Activated T-helper 1 cell treated with Interleukin-2 at 50 U/mL for 16 hours (primary cell): ENCODE results near the gene BLOC1S3.

Experiments used
- DNase-seq: peaks from one replicate; pipeline ENCODE4 v3.0.0-alpha.2; 2020; ENCODE audit warnings: low read depth

The BLOC1S3 gene

DNA sequence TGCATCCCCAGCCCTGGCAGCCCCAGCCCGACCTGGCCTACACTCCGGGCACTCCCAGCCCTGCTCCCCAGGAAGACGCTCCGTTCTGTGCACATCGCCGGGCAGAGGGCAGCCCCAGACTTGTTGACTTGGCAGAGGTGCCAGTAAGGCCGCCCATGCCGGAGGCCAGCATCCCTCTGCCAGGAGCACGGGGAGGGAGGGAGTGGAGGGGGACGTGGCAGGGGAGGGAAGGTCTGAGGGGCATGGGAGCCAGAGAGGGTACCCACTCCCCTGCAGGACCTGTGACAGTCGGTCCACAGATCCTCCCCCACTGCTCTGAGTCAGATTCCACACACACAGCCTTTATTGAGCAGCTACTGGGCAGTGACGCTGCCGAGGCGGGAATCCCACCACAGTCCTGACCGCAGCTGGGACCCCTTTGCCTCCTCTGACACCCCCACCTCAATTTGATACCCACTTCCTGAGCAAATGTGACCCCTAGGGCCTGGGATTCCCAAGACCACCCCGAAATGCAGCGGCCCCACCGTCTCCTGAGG is 15.9 kb upstream of the BLOC1S3 start:
- DNase-seq = no peak

DNA sequence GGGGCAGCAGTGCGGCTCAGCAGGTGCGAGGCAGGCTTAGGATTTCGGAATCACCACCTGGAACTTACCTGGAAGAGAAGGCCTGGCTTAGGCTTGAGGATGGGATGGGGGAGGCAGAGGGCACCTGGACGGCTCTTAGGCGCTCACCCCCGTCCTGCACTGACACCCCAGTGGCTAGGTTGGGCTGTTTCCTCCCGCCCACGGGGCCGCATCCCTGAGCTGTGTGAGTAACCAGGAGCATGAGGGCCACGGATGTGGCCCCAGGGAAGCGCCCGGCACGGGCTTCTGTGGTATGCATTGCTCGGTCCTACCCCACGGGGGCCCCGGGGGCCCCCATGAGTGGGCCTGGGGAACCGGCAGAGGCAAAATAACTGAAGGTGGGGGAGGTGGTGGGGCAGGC is 15.4 kb upstream of the BLOC1S3 start:
- DNase-seq = no peak

DNA sequence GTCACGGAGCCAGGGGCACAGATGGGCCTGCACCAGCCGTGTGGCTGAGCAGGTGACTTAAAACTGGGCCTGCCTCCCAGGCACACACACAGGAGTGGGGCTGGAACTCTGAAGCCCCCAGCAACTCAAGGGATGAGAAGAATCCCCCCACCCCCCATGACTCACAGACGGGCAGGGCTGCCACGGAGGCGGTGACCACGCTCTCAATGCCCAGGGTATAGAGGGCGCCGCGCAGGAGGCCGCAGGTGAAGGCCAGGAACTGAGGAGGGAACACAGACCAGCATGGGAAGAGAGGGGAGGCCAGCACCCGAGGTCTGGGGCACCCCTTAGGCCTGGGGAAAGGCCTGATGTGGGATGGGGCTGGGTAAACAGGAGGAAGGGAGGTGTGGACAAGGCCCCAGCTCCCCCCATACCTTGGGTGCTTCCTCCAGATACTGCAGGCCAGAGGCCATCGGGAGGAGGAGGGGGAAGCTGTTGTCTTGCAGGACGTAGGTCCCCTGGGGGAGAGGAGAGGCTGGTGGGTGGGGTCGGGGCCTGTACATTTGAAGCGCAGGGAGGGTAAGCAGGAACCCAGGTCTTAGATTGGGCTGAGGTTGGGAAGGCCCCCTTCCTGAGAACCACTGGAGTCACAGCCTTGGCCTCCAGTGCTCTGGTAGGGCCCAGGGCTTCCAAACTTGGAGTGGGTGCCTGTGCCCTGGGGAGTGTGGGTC is 14.7 kb upstream of the BLOC1S3 start:
- DNase-seq = no peak

DNA sequence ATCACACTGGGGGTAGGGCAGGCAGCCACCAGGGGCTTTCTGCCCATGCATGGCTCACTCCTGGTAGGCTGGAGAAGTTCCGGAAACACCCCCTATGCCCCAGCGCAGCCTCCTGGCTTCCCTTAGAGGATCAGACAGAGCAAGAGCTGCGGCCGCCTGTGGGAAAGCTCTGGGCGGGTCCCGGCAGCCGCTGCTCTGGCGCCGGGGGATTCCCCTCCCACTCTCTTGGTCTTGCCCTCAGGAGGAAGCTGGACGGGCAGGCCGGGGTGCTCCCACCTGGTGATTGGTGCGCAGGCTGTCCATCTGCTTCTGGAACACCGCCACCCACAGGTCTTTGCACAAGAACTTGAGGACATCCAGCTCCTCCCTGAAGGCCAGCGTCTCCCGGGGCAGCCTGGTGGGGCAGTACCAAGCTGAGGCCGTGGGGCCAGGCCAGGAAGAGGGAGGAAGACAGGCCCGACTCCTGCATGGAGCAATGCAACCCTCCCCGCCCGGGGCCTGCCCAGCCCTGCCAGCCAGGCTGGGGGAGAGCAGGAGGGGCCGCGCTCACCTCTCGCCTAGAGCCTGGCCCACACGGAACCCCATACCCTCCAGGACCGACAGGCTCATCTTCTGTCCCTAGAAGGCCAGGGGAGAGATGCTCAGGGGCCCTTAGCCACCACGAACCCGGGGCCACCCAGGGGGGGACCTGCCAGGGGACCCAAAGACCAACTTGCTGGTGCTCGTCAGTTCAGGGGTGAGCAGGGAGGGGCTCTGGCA is 13.8 kb upstream of the BLOC1S3 start:
- peak; percentile 17 for DNase-seq

DNA sequence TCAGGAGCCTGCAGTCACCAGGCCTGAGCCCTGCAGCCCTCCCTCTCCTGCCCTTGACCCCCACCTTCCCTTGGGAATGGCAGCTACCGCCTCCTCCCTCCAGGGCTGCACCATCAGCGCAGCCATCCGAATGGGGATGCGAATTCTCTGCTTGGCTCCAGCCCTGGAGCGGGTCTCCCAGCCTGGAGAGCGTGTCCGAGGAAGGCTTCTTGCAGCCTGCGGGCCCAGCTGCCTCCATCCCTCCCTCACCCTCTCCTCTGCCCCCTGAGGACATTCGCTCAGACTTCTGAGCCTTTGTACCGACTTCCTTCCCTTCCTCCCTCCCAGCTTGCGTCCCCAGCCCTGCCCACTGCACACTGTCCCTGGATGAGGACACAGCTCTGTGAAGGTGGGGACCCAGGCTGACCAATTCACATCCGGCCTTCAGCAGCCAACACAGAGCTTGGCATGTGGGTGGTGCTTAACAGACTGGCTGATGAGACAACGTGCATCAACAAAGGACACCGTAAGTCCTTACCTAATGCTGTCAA is 11.8 kb upstream of the BLOC1S3 start:
- no peak for DNase-seq

DNA sequence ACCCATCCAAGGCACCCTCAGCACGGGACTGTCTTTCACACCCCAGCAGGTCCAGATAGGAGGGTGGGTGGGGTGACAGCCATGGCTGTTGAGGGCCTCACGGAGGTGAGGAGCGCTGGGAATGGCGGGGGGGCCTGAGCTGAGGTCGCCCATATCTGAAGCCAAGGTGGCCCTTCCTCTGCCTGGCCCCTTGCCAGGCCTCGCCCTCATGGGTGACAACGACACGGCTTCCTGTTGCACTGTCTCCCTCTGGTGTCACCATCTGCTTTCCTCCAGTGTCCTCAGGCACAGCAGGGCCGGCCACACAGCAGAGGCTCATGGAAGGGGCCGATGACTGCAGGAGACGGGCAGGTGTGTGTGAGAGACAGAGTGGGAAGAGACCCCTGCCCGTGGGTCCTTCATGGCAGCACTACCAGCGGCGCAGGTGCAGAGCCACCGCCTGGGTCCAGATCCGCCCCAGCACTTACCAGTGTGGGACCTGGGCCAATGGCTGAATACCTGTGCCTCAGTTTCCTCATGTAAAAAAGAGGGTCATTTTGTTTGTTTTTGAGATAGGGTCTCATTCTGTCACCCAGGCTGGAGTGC is 9.7 kb upstream of the BLOC1S3 start:
- DNase-seq = no peak

DNA sequence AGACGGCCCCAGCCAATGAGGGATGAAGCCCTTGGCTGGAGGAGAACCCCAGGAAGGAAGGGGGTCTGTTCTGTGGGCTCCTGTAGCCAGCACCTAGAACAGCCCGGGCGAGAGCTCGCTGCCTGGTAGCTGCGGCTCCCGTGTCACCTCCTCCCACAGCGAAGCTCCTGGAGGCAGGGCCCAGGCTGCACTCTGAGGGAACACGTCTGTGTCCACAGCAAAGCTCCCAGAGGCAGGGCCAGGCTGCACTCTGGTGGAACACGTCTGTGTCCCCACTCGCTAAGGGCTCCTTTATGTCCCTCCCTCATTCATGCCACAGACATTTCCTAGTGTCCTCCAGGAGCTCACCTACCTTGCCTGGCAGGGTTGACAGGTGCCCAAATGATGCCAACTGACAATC is 9.0 kb upstream of the BLOC1S3 start:
- no peak for DNase-seq

DNA sequence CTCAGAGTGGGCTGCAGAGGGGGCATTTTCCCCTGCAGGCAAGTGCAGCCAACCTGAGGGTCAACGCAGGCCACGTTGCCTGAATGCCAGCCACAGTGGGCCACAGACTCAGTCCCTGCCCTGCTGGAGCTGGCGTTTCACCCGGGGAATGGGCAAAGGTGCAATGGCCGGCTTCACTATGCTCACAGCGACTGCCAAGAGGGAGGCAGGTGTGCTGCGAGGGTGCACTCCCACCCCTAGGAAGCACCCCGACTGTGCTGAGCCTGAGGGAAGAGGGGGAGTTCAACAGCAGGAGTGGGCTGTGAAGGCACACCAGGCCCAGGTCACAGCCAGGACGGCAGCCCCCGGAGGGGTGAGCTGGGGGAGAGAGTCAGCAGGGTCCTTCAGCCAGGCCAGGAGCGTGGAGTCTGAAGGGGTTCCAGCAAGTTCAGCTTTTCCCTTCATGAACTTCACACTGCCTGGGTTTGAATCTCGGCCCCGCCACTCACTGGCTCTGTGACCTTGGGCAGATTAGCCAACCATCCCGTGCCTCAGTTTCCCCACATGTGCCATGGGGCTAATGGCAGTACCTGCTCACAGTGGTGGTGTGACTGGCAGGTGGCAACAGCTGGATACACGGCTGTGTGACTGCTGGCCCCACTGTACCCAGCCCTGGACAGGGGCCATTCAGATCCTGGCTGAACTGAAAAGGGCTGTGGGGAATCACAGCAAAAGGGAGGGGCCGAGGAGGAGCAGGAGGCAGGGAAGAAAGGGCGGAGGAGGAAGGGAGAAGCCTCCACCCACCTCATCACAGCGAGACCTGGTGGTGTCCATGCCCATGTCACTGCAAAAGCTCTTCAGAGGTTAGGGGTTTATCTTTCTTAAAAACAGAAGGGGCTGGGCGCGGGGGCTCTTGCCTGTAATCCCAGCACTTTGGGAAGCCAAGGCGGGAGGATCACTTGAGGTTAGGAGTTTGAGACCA is 8.2 kb upstream of the BLOC1S3 start:
- DNase-seq = no peak

DNA sequence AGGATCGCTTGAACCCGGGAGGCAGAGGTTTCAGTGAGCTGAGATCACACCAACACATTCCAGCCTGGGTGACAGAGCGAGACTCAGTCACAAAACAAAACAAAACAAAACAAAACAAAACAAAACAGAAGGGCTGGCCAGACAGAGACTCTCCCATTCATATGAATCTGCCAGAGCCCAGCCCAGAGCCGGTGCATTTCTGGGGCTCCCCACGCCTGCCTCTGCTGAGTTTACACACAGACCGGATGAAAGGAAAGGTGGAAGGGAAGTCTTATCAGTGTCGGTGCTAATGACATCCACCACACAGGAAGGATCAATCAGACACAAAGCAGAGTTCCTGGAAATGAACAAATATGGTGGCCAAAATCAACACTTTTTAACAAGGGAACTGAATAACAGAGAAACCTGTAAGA is 7.4 kb upstream of the BLOC1S3 start:
- no peak for DNase-seq

DNA sequence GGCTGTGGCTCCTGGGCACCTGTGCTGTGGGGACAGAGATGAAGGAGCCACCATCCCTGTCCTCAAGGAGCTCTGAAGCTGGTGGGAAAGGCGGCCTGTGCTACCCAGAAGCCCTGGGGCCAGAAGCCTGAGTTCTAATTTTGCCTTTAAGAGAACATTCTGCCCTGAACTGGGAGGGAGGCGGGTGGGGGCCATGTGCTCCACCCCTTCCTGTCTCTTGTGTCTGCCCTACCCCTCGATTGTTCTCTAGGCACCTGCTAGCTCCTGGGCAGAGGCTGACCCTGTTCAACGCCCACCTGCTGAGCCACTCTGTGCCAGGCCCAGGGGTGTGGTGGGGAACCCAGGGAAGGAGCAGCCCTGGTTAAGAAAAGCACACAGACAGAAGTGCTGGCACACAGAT is 6.4 kb upstream of the BLOC1S3 start:
- no peak for DNase-seq

DNA sequence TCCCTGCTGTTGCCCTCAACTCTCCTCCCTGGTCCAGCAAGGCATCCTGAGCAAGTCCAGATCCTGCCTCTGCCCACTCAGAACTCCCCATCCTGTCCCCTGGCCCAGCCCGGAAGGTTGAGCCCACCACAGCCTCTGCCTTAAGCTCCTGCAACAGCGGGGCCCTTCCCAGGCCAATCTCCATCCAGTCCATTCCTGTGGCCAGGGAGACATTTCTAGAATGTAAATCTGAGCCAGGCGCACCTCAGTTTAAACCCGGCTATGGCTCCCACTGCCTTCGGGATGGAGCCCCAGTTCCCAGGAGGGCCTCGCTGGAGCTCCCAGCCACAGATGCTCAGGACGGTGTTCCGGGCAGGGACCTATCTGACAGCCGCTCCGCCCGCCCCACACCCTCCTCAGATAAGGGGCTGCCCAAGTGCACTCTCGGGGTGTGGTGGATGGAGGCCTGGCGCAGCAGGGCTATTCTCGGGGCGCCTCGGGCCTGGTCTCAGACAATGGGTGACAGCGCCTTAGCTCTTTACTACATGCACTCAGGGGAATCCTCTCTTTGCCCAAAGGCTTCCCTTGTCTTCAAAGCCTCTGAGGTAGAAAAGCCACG is 5.9 kb upstream of the BLOC1S3 start:
- DNase-seq = no peak

DNA sequence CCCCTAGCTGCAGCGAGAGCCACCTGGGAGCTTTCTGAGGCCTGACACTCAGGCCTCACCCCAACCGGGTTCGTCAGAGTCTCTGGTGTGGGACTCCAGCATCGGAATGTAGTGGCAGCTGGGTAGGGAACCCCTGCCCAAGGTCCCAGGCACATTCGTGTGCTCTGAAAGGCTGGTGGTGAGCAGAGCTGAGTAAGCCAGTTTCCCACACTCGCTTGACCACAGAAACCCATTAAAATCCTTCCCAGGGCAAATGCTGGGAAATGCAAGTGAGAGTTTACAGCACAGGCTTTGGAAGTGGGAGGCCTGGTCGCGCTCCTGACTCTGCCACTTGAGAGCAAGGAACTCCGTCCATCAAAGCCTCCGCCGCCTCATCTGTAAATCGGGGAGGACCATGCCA is 4.8 kb upstream of the BLOC1S3 start:
- no peak for DNase-seq

DNA sequence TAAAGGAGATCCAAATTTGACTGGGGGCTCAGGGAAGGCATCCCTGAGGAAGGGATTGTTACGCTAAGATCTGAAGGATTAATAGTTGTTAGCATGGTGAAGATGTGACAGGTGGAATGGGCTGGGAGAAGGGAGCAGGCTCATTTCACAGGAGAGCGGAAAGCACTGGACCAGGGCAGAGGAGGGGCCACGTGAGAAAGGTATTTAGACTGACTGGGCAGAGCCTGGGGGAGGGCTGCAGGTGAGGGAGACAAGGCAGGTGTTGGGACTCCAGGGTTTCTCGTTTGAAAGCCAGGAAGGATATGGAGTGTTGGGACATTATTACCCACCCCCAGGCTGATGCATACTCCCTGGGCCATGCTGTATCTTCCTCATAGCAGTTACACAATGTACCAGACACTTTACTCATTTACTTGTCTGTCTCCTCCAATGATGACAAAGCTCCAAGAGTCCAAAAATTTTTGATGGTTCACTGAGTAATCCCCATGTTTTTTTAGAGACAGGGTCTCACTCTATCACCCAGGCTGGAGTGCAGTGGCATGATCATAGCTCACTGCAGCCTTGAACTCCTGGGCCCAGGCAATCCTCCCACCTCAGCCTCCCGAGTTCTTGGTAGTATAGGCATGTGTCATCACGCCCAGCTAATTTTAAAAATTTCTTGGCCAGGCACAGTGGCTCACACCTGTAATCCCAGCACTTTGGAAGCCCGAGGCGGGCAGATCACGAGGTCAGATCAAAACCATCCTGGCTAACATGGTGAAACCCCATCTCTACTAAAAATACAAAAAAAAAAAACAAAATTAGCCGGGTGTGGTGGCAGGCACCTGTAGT is 2.9 kb upstream of the BLOC1S3 start:
- DNase-seq = no peak

DNA sequence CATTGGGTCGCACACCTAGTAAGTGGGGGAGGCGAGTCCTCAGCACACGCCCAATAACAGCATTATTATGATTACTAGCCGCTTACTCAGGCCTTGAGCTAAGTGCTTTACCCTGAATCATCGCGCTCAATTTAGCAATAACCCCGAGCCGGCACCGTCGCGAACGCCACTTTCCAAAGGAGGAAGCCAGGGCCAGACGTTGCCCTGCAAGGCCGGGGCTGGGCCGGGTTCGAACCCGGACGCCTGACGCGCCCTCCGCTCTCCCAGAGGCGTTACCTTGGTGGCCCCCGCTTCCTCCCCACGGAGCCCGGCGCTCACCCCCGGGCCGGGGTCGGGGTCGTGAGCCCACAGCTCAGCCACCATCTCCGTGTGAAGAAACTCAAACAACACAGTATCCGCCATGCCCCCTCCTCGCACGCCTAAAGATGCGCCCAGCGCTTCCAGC is 745 bp upstream of the BLOC1S3 start, which contains the start of gene TRAPPC6A:
Gene TRAPPC6A (minus strand): TSS at position 421 of the 445 bp plus-strand sequence. CDS start 19 bp downstream, at position 402.
- no peak for DNase-seq

DNA sequence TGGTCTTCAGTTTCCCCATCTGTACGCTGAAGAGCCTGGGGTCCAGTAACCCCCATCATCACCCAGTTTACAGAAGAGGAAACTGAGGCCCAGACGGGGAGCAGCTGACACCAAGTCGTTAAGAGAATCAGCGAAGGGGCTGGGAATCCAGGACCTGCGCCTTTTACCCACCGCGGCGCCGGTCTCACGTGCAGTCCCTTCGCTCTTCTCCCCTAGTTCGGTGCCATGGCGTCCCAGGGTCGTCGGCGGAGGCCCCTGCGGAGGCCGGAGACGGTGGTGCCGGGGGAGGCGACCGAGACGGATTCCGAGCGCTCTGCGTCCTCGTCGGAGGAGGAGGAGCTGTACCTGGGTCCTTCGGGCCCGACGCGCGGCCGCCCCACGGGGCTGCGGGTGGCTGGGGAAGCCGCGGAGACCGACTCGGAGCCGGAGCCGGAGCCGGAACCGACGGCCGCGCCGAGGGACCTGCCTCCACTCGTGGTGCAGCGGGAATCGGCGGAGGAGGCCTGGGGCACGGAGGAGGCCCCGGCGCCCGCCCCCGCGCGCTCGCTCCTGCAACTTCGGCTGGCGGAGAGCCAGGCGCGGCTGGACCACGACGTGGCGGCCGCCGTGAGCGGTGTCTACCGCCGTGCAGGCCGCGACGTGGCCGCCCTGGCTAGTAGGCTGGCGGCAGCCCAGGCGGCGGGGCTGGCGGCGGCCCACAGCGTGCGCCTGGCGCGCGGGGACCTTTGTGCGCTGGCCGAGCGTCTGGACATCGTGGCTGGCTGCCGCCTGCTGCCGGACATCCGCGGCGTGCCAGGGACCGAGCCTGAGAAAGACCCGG is 698 bp downstream of the BLOC1S3 start:
- DNase-seq = peak; percentile 17

DNA sequence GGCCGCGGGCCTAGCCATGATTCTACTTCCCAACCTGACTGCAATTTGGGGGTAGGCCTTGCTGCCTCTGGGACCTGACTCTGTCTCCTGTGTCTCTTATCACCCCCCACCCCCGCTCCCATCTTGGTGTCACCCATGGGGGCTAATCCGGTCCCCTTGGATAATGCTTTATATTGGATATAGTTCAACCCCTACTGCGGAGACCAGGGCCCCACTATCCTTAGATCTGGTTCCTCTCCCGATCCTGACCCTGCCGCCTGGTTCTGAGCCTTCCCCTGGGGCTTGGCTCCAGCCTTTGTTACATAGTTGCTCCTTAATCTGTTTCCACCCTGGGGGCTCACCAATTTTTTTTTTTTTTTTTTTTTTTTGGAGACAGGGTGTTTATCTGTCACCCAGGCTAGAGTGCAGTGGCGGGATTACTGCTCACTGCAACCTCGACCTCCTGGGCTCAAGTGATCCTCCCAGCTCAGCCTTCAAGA is 1.3 kb downstream of the BLOC1S3 start:
- no peak for DNase-seq

DNA sequence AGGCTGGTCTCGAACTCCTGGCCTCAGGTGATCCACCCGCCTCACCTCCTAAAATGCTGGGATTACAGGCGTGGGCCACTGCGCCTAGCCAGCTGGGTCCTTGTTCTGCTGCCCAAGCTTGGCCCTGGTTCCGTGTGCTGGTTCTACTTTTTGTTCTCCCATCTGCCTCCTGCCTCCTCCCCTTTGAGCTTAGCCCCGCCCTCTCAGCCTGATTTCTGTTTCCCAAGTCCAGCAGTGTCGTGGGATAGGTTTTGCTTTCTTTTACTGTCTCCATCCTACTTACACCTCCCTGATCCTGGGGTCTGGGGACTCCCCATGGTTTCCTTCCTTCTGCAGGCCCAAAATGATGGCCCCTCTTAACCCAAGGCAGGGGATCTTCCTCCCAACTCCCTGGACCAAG is 2.4 kb downstream of the BLOC1S3 start:
- no peak for DNase-seq

DNA sequence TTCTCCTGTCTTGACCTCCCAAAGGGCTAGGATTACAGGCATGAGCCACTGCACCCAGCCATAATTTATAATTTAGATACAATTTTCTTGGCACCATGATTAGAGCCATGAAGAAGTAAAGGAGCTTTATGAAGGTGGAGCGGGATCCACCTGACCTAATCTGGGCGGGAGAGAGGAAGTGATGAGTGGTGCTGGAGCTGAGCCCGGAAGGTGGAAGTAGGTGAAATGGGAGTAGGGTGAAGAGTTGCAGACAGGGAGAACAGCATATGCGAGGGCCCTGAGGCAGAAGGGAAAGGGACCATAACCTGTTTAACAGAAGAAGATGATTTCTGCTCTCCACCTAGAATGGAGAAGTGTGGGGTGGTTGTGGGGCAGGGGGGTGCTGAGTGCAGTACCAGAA is 4.2 kb downstream of the BLOC1S3 start:
- no peak for DNase-seq

DNA sequence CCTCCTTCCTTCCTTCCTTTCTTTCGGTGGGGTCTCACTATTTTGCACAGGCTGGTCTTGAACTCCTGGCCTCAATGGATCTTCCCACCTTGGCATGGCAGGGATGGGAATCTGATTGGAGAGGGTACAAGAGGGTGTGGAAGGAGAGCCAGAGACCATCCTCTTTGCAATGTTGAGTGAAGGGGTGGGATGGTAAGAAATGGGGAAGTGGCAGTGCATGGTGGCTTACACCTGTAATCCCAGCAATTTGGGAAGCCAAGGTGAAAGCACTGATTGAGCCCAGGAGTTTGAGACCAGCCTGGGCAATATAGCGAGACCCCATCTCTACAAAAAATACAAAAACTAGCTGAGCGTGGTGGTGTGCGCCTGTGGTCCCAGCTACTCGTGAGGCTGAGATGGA is 5.5 kb downstream of the BLOC1S3 start:
- no peak for DNase-seq
